ENCODE measurements around the gene CLEC18A. TPM values are rescaled to one million over a fixed set of nuclear protein-coding genes. Genes with fewer than 3 reads are reported as not detected.
"Not testable (repeated sequence)": the region's sequence is repeated elsewhere in the genome, so short reads cannot be mapped to it uniquely, and the experiment has no call there.

Gene CLEC18A
- total RNA-seq, 1 donor from 2014 or later: 0.28 TPM

DNA sequence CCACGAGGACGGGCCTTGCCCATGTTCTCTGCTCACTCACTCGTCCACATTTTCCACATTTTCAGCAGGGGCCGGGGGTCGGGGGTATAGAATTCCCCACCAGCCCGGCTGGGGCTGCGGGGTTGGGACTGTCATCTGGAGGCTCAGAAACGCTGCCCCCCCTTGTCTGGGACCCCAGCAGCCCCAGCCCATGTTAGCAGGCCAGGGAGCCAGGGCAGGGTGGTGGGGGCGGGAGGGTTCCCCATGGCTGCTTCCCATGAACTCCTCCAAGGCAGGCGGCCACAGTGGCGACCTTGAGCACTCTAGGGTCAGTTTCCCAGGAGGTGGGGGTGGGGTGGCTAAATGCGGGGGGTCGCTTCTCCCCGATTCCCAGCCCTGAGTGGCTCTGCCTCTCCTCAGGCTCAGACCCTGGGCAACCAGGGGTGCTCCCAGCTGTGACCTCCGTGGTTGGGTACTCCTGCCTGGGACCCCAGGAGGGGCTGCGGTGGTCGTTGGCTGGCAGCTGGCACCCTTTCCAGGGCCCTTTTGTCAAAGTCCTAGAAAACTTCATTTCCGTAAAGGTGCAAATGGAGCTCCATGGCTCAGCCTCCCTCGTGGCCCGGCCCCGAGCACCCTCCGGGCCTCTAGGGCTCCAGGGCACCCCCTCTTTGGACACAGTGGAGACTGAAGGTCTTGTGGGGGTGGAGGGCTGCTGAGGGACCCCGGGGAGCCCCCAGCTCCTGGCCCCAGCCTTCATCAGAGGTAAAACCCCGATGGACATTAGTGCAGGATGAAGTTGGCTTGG is 1.6 kb downstream of the CLEC18A start:
- not testable (repeated sequence) for H3K4me3 Mint-ChIP-seq (ENCODE audit: unreplicated experiment); DNase-seq (ENCODE audit: low spot score); H3K9me3 Mint-ChIP-seq (ENCODE audit: unreplicated experiment); H3K27me3 Mint-ChIP-seq (ENCODE audit: unreplicated experiment); H3K27ac Mint-ChIP-seq (ENCODE audit: unreplicated experiment); H3K36me3 Mint-ChIP-seq (ENCODE audit: low read depth, unreplicated experiment); H3K4me1 Mint-ChIP-seq (ENCODE audit: unreplicated experiment)

DNA sequence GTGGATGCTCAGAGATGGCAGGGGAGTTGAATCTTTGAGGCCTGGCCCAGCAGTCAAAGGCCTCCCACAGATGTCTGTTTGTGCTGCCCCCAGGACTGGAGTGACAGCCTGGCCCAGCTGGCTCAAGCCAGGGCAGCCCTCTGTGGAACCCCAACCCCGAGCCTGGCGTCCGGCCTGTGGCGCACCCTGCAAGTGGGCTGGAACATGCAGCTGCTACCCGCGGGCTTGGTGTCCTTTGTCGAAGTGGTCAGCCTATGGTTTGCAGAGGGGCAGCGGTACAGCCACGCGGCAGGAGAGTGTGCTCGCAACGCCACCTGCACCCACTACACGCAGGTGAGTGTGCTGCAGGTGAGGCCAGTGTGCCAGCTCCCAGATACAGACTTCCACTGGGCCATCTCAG is 3.1 kb downstream of the CLEC18A start:
- H3K9me3 Mint-ChIP-seq (ENCODE audit: unreplicated experiment); H3K27me3 Mint-ChIP-seq (ENCODE audit: unreplicated experiment); H3K4me3 Mint-ChIP-seq (ENCODE audit: unreplicated experiment); DNase-seq (ENCODE audit: low spot score); H3K36me3 Mint-ChIP-seq (ENCODE audit: low read depth, unreplicated experiment); H3K4me1 Mint-ChIP-seq (ENCODE audit: unreplicated experiment); H3K27ac Mint-ChIP-seq (ENCODE audit: unreplicated experiment): not testable (repeated sequence)

DNA sequence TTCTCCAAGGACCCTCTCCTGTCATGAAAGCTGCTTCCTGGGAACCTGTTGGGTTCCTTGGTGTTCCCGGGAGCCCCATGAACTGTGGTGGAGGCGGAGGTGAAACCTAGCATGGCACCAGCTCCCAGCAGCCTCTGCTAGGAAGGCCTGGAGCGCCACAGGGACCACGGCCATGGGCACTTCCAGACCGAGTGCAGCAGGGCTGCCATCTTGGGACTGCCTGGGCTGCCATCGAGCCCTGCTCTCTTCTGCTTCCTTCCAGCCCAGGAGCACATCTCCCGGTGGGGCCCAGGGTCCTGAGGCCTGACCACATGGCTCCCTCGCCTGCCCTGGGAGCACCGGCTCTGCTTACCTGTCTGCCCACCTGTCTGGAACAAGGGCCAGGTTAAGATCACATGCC is 12.2 kb downstream of the CLEC18A start:
- H3K27me3 Mint-ChIP-seq (ENCODE audit: unreplicated experiment); DNase-seq (ENCODE audit: low spot score); H3K4me3 Mint-ChIP-seq (ENCODE audit: unreplicated experiment); H3K36me3 Mint-ChIP-seq (ENCODE audit: low read depth, unreplicated experiment); H3K4me1 Mint-ChIP-seq (ENCODE audit: unreplicated experiment); H3K9me3 Mint-ChIP-seq (ENCODE audit: unreplicated experiment); H3K27ac Mint-ChIP-seq (ENCODE audit: unreplicated experiment): not testable (repeated sequence)

DNA sequence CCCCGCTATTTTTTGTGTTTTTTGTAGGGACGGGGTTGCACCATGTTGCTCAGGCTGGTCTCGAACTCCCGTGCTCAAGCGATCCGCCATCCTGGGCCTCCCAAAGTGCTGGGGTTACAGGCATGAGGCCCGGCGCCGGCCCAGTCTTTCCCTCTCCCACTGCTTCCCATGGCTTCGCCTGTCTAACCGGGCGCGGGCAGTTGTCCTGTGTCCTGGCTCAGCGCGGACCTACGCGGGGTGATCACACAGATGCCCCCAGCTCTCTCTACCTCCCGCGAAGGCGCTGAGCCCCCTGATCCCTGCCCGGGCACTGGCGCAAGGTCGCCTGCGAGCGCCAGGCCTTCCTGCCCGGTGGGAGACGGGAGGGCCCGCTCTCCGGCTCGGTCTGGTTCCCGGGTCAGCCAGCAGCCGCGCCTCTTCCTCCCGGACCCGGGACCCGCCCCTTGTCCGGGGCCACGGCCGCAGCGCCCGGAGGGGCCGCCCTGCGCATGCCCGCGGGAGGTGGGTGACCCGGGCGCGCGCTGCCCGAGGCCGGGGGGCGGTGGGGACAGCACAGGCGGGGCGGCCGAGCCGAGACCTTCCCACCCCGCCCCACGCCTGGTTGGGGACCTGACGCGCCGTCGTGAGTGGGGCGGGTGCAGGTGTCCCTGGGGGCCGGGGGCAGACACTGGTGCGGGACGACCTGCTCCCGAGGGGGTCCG is 14.0 kb downstream of the CLEC18A start:
- not testable (repeated sequence) for H3K4me3 Mint-ChIP-seq (ENCODE audit: unreplicated experiment); H3K27ac Mint-ChIP-seq (ENCODE audit: unreplicated experiment); H3K36me3 Mint-ChIP-seq (ENCODE audit: low read depth, unreplicated experiment); H3K27me3 Mint-ChIP-seq (ENCODE audit: unreplicated experiment); H3K4me1 Mint-ChIP-seq (ENCODE audit: unreplicated experiment); H3K9me3 Mint-ChIP-seq (ENCODE audit: unreplicated experiment)
- peak; percentile 29 for DNase-seq (ENCODE audit: low spot score)

DNA sequence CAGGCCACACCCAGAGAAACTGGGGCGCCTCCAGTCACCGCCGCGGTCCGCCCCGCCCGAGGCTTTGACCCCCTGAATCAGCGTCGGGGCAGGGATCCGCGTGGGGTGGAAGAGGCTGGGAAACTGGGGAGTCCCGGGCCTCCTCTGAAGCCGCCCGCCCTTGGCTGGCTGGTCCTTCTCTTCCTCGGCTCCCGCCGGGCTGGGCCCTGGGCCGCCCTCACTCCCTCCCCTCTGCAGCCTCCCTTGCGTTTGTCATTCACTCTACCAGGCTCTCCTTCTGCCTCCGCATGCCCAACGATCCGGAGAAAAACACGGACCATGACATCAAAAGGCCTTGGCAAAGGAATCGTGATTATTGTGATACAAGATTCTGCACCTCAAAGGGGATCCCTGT is 14.5 kb downstream of the CLEC18A start:
- H3K27ac Mint-ChIP-seq (ENCODE audit: unreplicated experiment); DNase-seq (ENCODE audit: low spot score): not testable (repeated sequence)
- H3K4me3 Mint-ChIP-seq (ENCODE audit: unreplicated experiment): peak overlapping the region; percentile 62

DNA sequence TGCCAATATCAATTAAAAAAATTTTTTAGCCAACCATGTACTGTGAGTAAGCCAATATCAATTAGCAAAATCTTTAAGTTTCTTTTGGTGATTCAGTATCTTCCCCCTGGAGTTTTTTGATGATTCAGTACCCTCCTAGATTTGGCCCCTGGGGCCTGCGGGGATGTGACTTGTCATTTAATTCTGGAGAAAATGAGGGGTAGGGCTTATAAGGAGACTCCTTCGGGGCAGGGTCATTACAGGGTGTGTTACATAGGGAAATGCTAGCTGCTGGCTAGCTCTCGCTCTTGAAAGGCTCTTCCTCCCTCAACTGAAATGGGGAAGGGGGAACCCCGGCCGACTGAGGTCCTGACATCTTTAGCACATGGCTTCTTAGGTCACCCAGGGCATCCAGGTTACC is 16.6 kb downstream of the CLEC18A start:
- DNase-seq (ENCODE audit: low spot score); H3K9me3 Mint-ChIP-seq (ENCODE audit: unreplicated experiment); H3K27me3 Mint-ChIP-seq (ENCODE audit: unreplicated experiment); H3K4me1 Mint-ChIP-seq (ENCODE audit: unreplicated experiment); H3K4me3 Mint-ChIP-seq (ENCODE audit: unreplicated experiment); H3K36me3 Mint-ChIP-seq (ENCODE audit: low read depth, unreplicated experiment); H3K27ac Mint-ChIP-seq (ENCODE audit: unreplicated experiment): not testable (repeated sequence)

More for the DNA sequence above, 14.5 kb downstream of the CLEC18A start:
- H3K27me3 Mint-ChIP-seq (ENCODE audit: unreplicated experiment); H3K36me3 Mint-ChIP-seq (ENCODE audit: low read depth, unreplicated experiment); H3K9me3 Mint-ChIP-seq (ENCODE audit: unreplicated experiment); H3K4me1 Mint-ChIP-seq (ENCODE audit: unreplicated experiment): not testable (repeated sequence)

DNA sequence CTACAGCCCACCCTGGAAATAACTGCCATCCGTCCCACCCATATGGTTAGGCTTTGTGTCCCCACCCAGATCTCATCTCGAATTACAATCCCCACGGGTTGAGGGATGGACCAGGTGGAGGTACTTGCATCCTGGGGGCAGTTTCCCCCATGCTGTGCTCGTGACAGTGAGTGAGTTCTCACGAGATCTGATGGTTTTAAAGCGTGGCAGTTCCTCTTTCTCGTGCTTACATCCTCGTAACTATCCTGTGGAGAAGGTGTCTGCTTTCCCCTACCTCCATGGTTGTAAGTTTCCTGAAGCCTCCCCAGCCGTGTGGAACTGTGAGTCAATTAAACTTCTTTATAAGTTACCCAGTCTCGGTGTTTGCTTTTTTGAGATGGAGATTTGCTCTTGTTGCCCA is 17.0 kb downstream of the CLEC18A start:
- not testable (repeated sequence) for H3K27ac Mint-ChIP-seq (ENCODE audit: unreplicated experiment); H3K27me3 Mint-ChIP-seq (ENCODE audit: unreplicated experiment); H3K36me3 Mint-ChIP-seq (ENCODE audit: low read depth, unreplicated experiment); H3K4me3 Mint-ChIP-seq (ENCODE audit: unreplicated experiment); H3K9me3 Mint-ChIP-seq (ENCODE audit: unreplicated experiment); DNase-seq (ENCODE audit: low spot score); H3K4me1 Mint-ChIP-seq (ENCODE audit: unreplicated experiment)

DNA sequence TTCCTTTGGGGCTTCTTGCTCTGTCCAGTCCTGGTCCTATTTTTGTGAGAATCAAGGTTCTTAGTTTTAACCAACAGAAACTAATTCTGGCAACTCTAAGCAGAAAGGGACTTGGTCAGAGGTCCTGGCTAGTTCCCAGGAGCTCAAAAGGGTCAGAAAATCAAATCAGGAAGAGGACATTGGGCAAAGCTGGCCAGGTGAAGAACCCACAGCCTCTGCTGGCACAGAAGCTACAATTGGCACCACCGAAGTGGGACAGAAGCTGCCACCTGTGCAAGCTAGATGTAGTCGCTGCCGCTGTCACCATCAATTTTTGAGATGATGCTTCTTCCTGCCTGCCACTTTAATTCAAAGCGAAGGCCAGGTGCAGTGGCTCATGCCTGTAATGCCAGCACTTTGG is 18.5 kb downstream of the CLEC18A start:
- H3K4me3 Mint-ChIP-seq (ENCODE audit: unreplicated experiment); DNase-seq (ENCODE audit: low spot score); H3K27me3 Mint-ChIP-seq (ENCODE audit: unreplicated experiment); H3K36me3 Mint-ChIP-seq (ENCODE audit: low read depth, unreplicated experiment); H3K4me1 Mint-ChIP-seq (ENCODE audit: unreplicated experiment); H3K27ac Mint-ChIP-seq (ENCODE audit: unreplicated experiment); H3K9me3 Mint-ChIP-seq (ENCODE audit: unreplicated experiment): not testable (repeated sequence)

DNA sequence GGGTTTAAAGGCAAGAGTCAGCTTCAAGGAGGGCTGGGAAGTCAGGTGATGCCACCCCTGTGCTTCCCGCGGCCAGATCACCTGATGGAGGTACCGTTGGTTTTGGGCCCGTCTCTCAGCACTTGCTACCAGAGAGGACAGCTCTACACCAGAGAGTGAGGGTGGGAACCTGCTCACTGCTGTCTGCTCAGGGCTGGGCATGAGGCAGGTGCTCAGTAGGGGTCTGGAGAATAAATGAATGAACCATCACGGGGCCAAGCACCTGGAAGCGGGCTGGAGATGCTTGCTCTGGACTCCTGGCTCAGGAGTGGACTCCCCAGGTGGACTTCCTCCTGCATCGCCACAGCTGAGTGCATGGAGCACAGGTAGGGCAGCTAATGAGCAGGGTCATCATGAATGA is 21.0 kb downstream of the CLEC18A start:
- H3K27me3 Mint-ChIP-seq (ENCODE audit: unreplicated experiment); H3K4me1 Mint-ChIP-seq (ENCODE audit: unreplicated experiment); H3K27ac Mint-ChIP-seq (ENCODE audit: unreplicated experiment); H3K4me3 Mint-ChIP-seq (ENCODE audit: unreplicated experiment); DNase-seq (ENCODE audit: low spot score); H3K9me3 Mint-ChIP-seq (ENCODE audit: unreplicated experiment); H3K36me3 Mint-ChIP-seq (ENCODE audit: low read depth, unreplicated experiment): not testable (repeated sequence)

DNA sequence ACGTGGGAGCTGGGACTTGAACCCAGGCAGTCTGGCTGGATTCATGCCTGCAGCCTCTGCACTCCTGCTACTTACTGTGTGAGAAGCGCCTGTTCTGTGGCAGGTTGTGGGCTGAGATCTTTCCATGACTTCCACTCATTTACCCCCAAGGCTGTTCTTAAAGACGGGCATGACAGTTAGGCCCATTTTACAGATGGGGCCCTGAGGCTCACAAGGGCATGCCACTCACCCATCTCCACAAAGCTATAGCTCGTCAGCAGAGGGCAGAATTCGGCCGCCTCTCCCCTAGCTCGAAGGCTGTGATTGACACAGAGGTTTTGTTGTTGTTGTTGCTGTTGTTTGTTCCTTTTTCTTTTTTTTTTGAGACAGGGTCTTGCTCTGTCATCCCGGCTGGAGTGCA is 21.8 kb downstream of the CLEC18A start:
- H3K4me3 Mint-ChIP-seq (ENCODE audit: unreplicated experiment); H3K9me3 Mint-ChIP-seq (ENCODE audit: unreplicated experiment); H3K4me1 Mint-ChIP-seq (ENCODE audit: unreplicated experiment); H3K27ac Mint-ChIP-seq (ENCODE audit: unreplicated experiment); H3K36me3 Mint-ChIP-seq (ENCODE audit: low read depth, unreplicated experiment); DNase-seq (ENCODE audit: low spot score); H3K27me3 Mint-ChIP-seq (ENCODE audit: unreplicated experiment): not testable (repeated sequence)

DNA sequence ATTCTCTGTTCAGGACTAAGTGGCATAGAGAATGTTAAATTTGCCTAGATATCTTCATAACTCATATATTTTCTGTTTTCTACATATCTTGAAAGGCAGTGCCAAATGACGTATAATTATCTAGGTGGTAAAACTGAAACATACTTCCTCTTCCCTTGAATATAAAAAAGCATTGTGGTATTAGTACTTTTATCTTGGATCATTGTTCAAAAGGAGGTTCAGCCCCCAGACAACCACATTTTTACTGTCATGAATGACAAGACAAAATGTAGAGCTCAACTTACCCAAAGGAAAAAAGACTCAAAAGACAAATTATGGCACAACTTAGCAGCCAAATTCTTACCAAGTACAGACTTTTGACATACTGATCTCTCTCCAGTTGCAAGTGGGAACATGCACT is 34.1 kb downstream of the CLEC18A start:
- not testable (repeated sequence) for H3K4me3 Mint-ChIP-seq (ENCODE audit: unreplicated experiment); H3K9me3 Mint-ChIP-seq (ENCODE audit: unreplicated experiment); H3K36me3 Mint-ChIP-seq (ENCODE audit: low read depth, unreplicated experiment); DNase-seq (ENCODE audit: low spot score); H3K4me1 Mint-ChIP-seq (ENCODE audit: unreplicated experiment); H3K27me3 Mint-ChIP-seq (ENCODE audit: unreplicated experiment); H3K27ac Mint-ChIP-seq (ENCODE audit: unreplicated experiment)

DNA sequence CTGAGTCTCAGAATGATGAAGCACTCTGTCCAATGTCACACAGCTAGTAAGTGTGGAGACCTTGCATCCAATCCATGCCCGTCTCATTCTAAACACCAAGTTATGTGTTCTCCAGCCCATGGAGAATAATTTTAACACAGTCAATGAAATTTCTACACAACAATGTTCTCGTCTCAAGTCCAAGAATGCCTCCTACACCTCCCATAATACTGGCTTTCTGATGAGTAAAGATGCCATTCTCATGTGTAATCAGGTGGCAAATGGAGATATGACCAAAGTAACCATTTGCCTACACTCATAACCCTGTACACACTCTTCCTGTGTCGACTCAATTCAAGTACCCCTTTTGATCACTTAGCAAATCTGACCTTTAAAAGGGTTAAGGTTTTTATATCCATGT is 46.8 kb downstream of the CLEC18A start:
- H3K36me3 Mint-ChIP-seq (ENCODE audit: low read depth, unreplicated experiment); DNase-seq (ENCODE audit: low spot score); H3K9me3 Mint-ChIP-seq (ENCODE audit: unreplicated experiment); H3K4me3 Mint-ChIP-seq (ENCODE audit: unreplicated experiment); H3K27me3 Mint-ChIP-seq (ENCODE audit: unreplicated experiment); H3K27ac Mint-ChIP-seq (ENCODE audit: unreplicated experiment); H3K4me1 Mint-ChIP-seq (ENCODE audit: unreplicated experiment): not testable (repeated sequence)

All from endothelial cell (in vitro differentiated cells).